ENCODE measurements around the gene DST. TPM values are rescaled to one million over a fixed set of nuclear protein-coding genes. Genes with fewer than 3 reads are reported as not detected.

The DST gene
- total RNA-seq, 2 donors from 2014 or later, result 101 to 113 TPM

- Histone ChIP-seq H3K9me3 (ENCODE audit: control insufficient read depth, low read length) (no peaks in the 10 kb centered on the region), H3K36me3 (ENCODE audit: control insufficient read depth, insufficient read depth, low read length) (no peaks in the 10 kb centered on the region), H3K9ac (ENCODE audit: extremely low read depth, low read length, poor library complexity, severe bottlenecking) (no peak overlapping the region), H3K27ac (ENCODE audit: low read depth, low read length) (no peak overlapping the region), H3K4me3 (ENCODE audit: low read length) (no peak overlapping the region), H3K27me3 (ENCODE audit: control insufficient read depth, insufficient read depth, low read length, poor library complexity, severe bottlenecking) (no peaks in the 10 kb centered on the region), H3K4me1 (ENCODE audit: control insufficient read depth, insufficient read depth, low read length) (no peaks in the 10 kb centered on the region)
- Mint-ChIP-seq H3K36me3 (ENCODE audit: low read depth) (no peaks in the 10 kb centered on the region), H3K27me3 (ENCODE audit: insufficient read depth) (no peaks in the 10 kb centered on the region), H3K4me1 (no peaks in the 10 kb centered on the region), H3K27ac (no peak overlapping the region), H3K4me3 (no peak overlapping the region), H3K9me3 (no peaks in the 10 kb centered on the region)
- no peak for DNase-seq
- TF ChIP-seq, protein P1, sequence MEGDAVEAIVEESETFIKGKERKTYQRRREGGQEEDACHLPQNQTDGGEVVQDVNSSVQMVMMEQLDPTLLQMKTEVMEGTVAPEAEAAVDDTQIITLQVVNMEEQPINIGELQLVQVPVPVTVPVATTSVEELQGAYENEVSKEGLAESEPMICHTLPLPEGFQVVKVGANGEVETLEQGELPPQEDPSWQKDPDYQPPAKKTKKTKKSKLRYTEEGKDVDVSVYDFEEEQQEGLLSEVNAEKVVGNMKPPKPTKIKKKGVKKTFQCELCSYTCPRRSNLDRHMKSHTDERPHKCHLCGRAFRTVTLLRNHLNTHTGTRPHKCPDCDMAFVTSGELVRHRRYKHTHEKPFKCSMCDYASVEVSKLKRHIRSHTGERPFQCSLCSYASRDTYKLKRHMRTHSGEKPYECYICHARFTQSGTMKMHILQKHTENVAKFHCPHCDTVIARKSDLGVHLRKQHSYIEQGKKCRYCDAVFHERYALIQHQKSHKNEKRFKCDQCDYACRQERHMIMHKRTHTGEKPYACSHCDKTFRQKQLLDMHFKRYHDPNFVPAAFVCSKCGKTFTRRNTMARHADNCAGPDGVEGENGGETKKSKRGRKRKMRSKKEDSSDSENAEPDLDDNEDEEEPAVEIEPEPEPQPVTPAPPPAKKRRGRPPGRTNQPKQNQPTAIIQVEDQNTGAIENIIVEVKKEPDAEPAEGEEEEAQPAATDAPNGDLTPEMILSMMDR (conservative IDR thresholded peaks at IDR 0.05), result no peak
- WGBS, 2 experiments (ENCODE audit: insufficient coverage in 1 of 2, insufficient read length in 1 of 2), result 100% methylated on average over 1 of the region's 1 CpG; no CpG with 5 or more reads in 1 of the 2 experiments
Measured at GRCh38 chr6:56419191-56419590, 223.5 kb downstream of the DST start.

- Histone ChIP-seq H3K9ac (ENCODE audit: extremely low read depth, low read length, poor library complexity, severe bottlenecking) (no peak overlapping the region), H3K4me3 (ENCODE audit: low read length) (no peak overlapping the region), H3K36me3 (ENCODE audit: control insufficient read depth, insufficient read depth, low read length) (no peaks in the 10 kb centered on the region), H3K27ac (ENCODE audit: low read depth, low read length) (no peak overlapping the region), H3K9me3 (ENCODE audit: control insufficient read depth, low read length) (no peaks in the 10 kb centered on the region), H3K4me1 (ENCODE audit: control insufficient read depth, insufficient read depth, low read length) (no peaks in the 10 kb centered on the region), H3K27me3 (ENCODE audit: control insufficient read depth, insufficient read depth, low read length, poor library complexity, severe bottlenecking) (no peaks in the 10 kb centered on the region)
- H3K4me1 Mint-ChIP-seq, result no peaks in the 10 kb centered on the region
- no peak for DNase-seq
- no peaks in the 10 kb centered on the region for H3K36me3 Mint-ChIP-seq (ENCODE audit: low read depth)
- no peak overlapping the region for H3K4me3 Mint-ChIP-seq
- H3K27ac Mint-ChIP-seq, result no peak overlapping the region
- TF ChIP-seq, protein P1 (conservative IDR thresholded peaks at IDR 0.05), result peak; percentile 42
- 89 to 93% methylated on average over 2 of the region's 2 CpGs for WGBS, 2 experiments (ENCODE audit: insufficient coverage in 1 of 2, insufficient read length in 1 of 2)
- H3K9me3 Mint-ChIP-seq, result no peaks in the 10 kb centered on the region
- no peaks in the 10 kb centered on the region for H3K27me3 Mint-ChIP-seq (ENCODE audit: insufficient read depth)
Measured at GRCh38 chr6:56417823-56418222, 224.9 kb downstream of the DST start.

GRCh38 chr6:56416247-56416646 is 226.4 kb downstream of the DST start:
- TF ChIP-seq, protein P1 (conservative IDR thresholded peaks at IDR 0.05), result no peak
- no peaks in the 10 kb centered on the region for H3K9me3 ChIP-seq (ENCODE audit: control insufficient read depth, low read length)
- Mint-ChIP-seq H3K4me3 (no peak overlapping the region), H3K27ac (no peak overlapping the region), H3K27me3 (ENCODE audit: insufficient read depth) (no peaks in the 10 kb centered on the region), H3K36me3 (ENCODE audit: low read depth) (no peaks in the 10 kb centered on the region), H3K4me1 (no peaks in the 10 kb centered on the region), H3K9me3 (no peaks in the 10 kb centered on the region)
- no peak overlapping the region for H3K9ac ChIP-seq (ENCODE audit: extremely low read depth, low read length, poor library complexity, severe bottlenecking)
- no peaks in the 10 kb centered on the region for H3K36me3 ChIP-seq (ENCODE audit: control insufficient read depth, insufficient read depth, low read length)
- 92 to 100% methylated on average over 1 to 2 of the region's 2 CpGs for WGBS, 2 experiments (ENCODE audit: insufficient coverage in 1 of 2, insufficient read length in 1 of 2)
- DNase-seq, result no peak
- H3K4me3 ChIP-seq (ENCODE audit: low read length), result no peak overlapping the region
- no peaks in the 10 kb centered on the region for H3K4me1 ChIP-seq (ENCODE audit: control insufficient read depth, insufficient read depth, low read length)
- no peak overlapping the region for H3K27ac ChIP-seq (ENCODE audit: low read depth, low read length)
- no peaks in the 10 kb centered on the region for H3K27me3 ChIP-seq (ENCODE audit: control insufficient read depth, insufficient read depth, low read length, poor library complexity, severe bottlenecking)

Measured in endodermal cell (in vitro differentiated cells).